OCI-LY1 (cell line): ENCODE data around the gene OR13C5.

Experiments
- H2AFZ ChIP-seq: fragments of 200-600 bp; sonication (generic), shearing (Covaris generic); 2 replicates; pipeline ENCODE4 v1.6.0; 2014; ENCODE audit warnings: antibody characterized with exemption, mild to moderate bottlenecking, low read length
- H3F3A ChIP-seq: fragments of 200-600 bp; sonication (generic), shearing (Covaris generic); 2 replicates; pipeline ENCODE4 v1.6.0; 2014; ENCODE audit warnings: mild to moderate bottlenecking, antibody characterized with exemption, low read length, moderate library complexity; ENCODE audit not compliant: insufficient read depth
- H3K27ac ChIP-seq: fragments of 200-600 bp; sonication (generic); 2 replicates; pipeline ENCODE4 v1.5.1; 2014; ENCODE audit warnings: low read length, mixed run types, mild to moderate bottlenecking, low read depth; ENCODE audit not compliant: poor library complexity, severe bottlenecking
- H3K27me3 ChIP-seq: fragments of 200-600 bp; sonication (generic); 2 replicates; pipeline ENCODE4 v1.6.0; 2014; ENCODE audit warnings: antibody characterized with exemption, mild to moderate bottlenecking, low read length, moderate library complexity; ENCODE audit not compliant: insufficient read depth
- H3K36me3 ChIP-seq: fragments of 200-600 bp; sonication (generic); 2 replicates; pipeline ENCODE4 v1.6.1; 2014; ENCODE audit warnings: mild to moderate bottlenecking, antibody characterized with exemption, low read length, moderate library complexity, mixed read lengths; ENCODE audit not compliant: insufficient read depth
- H3K4me1 ChIP-seq: fragments of 200-600 bp; sonication (generic); 2 replicates; pipeline ENCODE4 v1.5.1; 2014; ENCODE audit warnings: mild to moderate bottlenecking, low read length, moderate library complexity; ENCODE audit not compliant: insufficient read depth, severe bottlenecking
- H3K4me2 ChIP-seq: fragments of 200-600 bp; sonication (generic), shearing (Covaris generic); 2 replicates; pipeline ENCODE4 v1.6.1; 2014; ENCODE audit warnings: low read length
- H3K4me3 ChIP-seq: fragments of 200-600 bp; sonication (generic); 2 replicates; pipeline ENCODE4 v1.5.1; 2014; ENCODE audit warnings: low read length, low read depth, mild to moderate bottlenecking, mixed read lengths; ENCODE audit not compliant: poor library complexity, severe bottlenecking
- H3K79me2 ChIP-seq: fragments of 200-600 bp; shearing (Covaris generic); 2 replicates; pipeline ENCODE4 v1.6.1; 2016; ENCODE audit warnings: mixed run types, low read length, mixed read lengths; ENCODE audit not compliant: insufficient read depth
- H3K9ac ChIP-seq: fragments of 200-600 bp; sonication (generic), shearing (Covaris generic); 2 replicates; pipeline ENCODE4 v1.6.1; 2014; ENCODE audit warnings: mild to moderate bottlenecking, low read length, mixed read lengths
- H3K9me2 ChIP-seq: fragments of 200-600 bp; sonication (generic), shearing (Covaris generic); 2 replicates; pipeline ENCODE4 v1.6.1; 2014; ENCODE audit warnings: low read depth, mild to moderate bottlenecking, low read length, mixed read lengths
- H3K9me3 ChIP-seq: fragments of 200-600 bp; shearing (Covaris generic); 2 replicates; pipeline ENCODE4 v1.6.1; 2014; ENCODE audit warnings: low read length, mixed read lengths
- H4K20me1 ChIP-seq: fragments of 200-600 bp; sonication (generic), shearing (Covaris generic); 2 replicates; pipeline ENCODE4 v1.6.0; 2016; ENCODE audit warnings: mild to moderate bottlenecking, low read length; ENCODE audit not compliant: insufficient read depth
- EZH2 ChIP-seq: fragments of 200-600 bp; sonication (generic), shearing (Covaris generic); IDR thresholded peaks from 2 replicates; pipeline ENCODE4 v1.8.0; 2017; ENCODE audit warnings: borderline replicate concordance, mixed run types, mild to moderate bottlenecking, antibody characterized with exemption, low read length, moderate library complexity, mixed read lengths
- TF ChIP-seq, protein P1 (sequence below): fragments of 200-600 bp; sonication (generic), shearing (Covaris generic); IDR thresholded peaks from 2 replicates; pipeline ENCODE4 v1.5.1; 2017; ENCODE audit warnings: mild to moderate bottlenecking, antibody characterized with exemption, low read length, moderate library complexity, mixed read lengths

Gene OR13C5

DNA sequence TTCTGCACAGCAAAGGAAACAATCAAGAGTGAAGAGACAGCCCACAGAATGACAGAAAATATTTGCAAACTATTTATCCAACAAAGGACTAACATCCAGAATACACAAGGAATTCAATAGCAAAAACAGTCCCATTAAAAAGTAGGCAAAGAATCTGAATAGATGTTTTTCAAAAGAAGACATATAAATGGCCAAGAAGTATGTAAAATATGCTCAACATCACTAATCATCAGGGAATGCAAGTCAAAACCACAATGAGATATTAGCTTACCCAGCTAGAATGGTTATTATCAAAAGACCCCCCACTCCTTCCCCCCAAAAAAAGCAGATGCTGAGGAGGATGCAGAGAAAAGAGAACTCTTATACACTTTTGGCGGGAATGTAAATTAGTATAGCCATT lies 43.7 kb downstream of the OR13C5 start:
- Histone ChIP-seq H3K9me2 (no peaks in the 10 kb centered on the region), H3K4me1 (no peaks in the 10 kb centered on the region), H3K9me3 (no peaks in the 10 kb centered on the region), H3K27me3 (no peaks in the 10 kb centered on the region), H3K27ac (no peak overlapping the region), H2AFZ (no peak overlapping the region), H3K36me3 (no peaks in the 10 kb centered on the region), H3K4me3 (no peak overlapping the region), H3K4me2 (no peak overlapping the region), H3K9ac (no peak overlapping the region), H3K79me2 (no peaks in the 10 kb centered on the region), H4K20me1 (no peaks in the 10 kb centered on the region), H3F3A (no peaks in the 10 kb centered on the region)
- no peak for TF ChIP-seq EZH2
- TF ChIP-seq, protein P1, sequence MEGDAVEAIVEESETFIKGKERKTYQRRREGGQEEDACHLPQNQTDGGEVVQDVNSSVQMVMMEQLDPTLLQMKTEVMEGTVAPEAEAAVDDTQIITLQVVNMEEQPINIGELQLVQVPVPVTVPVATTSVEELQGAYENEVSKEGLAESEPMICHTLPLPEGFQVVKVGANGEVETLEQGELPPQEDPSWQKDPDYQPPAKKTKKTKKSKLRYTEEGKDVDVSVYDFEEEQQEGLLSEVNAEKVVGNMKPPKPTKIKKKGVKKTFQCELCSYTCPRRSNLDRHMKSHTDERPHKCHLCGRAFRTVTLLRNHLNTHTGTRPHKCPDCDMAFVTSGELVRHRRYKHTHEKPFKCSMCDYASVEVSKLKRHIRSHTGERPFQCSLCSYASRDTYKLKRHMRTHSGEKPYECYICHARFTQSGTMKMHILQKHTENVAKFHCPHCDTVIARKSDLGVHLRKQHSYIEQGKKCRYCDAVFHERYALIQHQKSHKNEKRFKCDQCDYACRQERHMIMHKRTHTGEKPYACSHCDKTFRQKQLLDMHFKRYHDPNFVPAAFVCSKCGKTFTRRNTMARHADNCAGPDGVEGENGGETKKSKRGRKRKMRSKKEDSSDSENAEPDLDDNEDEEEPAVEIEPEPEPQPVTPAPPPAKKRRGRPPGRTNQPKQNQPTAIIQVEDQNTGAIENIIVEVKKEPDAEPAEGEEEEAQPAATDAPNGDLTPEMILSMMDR: no peak

DNA sequence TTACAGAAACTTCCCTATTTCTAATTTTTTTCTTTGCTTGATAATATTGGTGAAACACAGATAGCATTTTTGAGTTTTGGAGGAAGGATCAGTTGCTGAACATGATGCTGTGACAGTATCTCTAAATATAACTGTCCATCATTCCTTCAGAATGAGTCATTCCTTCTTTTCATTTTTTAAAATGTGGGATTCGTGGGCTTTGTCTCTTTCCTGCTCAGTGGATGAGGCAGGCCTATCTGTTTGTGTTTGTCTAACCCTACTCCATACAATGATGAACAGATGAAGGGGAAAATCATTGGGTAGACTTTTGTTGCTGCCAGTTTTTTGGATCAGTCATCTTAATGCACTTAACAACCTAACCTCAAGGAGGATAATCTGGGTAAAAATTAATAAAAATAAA lies 46.0 kb downstream of the OR13C5 start:
- Histone ChIP-seq H4K20me1 (no peaks in the 10 kb centered on the region), H3K9ac (no peak overlapping the region), H3K36me3 (no peaks in the 10 kb centered on the region), H2AFZ (no peak overlapping the region), H3K4me3 (no peak overlapping the region), H3K79me2 (no peaks in the 10 kb centered on the region), H3F3A (no peaks in the 10 kb centered on the region), H3K27ac (no peak overlapping the region), H3K9me2 (no peaks in the 10 kb centered on the region), H3K27me3 (no peaks in the 10 kb centered on the region), H3K4me2 (no peak overlapping the region), H3K4me1 (no peaks in the 10 kb centered on the region), H3K9me3 (no peaks in the 10 kb centered on the region)
- TF ChIP-seq EZH2: no peak
- TF ChIP-seq, protein P1: no peak
